Mesodermal cell (in vitro differentiated cells): ENCODE measurements around the gene MN1.

Experiments
- H3K27ac ChIP-seq: 2 replicates; pipeline ENCODE4 v1.7.0; 2013; ENCODE audit warnings: mild to moderate bottlenecking, low read depth, low read length, moderate library complexity; ENCODE audit not compliant: severe bottlenecking
- H3K36me3 ChIP-seq: 2 replicates; pipeline ENCODE4 v1.7.1; 2013; ENCODE audit warnings: mild to moderate bottlenecking, low read length, moderate library complexity; ENCODE audit not compliant: control insufficient read depth, insufficient read depth
- H3K4me1 ChIP-seq: one replicate; pipeline ENCODE4 v1.7.1; 2013; ENCODE audit warnings: mild to moderate bottlenecking, low read length; ENCODE audit not compliant: insufficient read depth, control insufficient read depth, poor library complexity, severe bottlenecking
- H3K4me3 ChIP-seq: 2 replicates; pipeline ENCODE4 v1.7.0; 2013; ENCODE audit warnings: low read length, control low read depth, mild to moderate bottlenecking; ENCODE audit not compliant: insufficient read depth, poor library complexity, severe bottlenecking; ENCODE audit errors: extremely low read depth
- H3K9me3 ChIP-seq: 2 replicates; pipeline ENCODE4 v1.7.1; 2013; ENCODE audit warnings: mild to moderate bottlenecking, low read length, moderate library complexity; ENCODE audit not compliant: control insufficient read depth
- WGBS, 2 experiments: methylation state at CpG; one replicate each; pipeline ENCODE4 v1.1.5; 2013; ENCODE audit warnings: missing lambda C conversion rate in 2 of 2; ENCODE audit not compliant: insufficient coverage in 2 of 2; 5-methylcytosine and 5-hydroxymethylcytosine counted together

The MN1 gene

GRCh38 chr22:27709919-27710675, 91.5 kb downstream of the MN1 start:
- no peaks in the 10 kb centered on the region for H3K4me1 ChIP-seq
- H3K4me3 ChIP-seq, result no peak overlapping the region
- no peak overlapping the region for H3K27ac ChIP-seq
- 89 to 92% methylated on average over 6 to 7 of the region's 8 CpGs for WGBS, 2 experiments
- H3K9me3 ChIP-seq, result no peaks in the 10 kb centered on the region
- no peaks in the 10 kb centered on the region for H3K36me3 ChIP-seq

- H3K9me3 ChIP-seq, result no peaks in the 10 kb centered on the region
- WGBS, 2 experiments, result 80 to 81% methylated on average over 1 to 3 of the region's 5 CpGs
- no peak overlapping the region for H3K4me3 ChIP-seq
- no peaks in the 10 kb centered on the region for H3K4me1 ChIP-seq
- H3K27ac ChIP-seq, result no peak overlapping the region
- H3K36me3 ChIP-seq, result no peaks in the 10 kb centered on the region
These were observed 95.1 kb downstream of the MN1 start for GRCh38 chr22:27706489-27706888.

- WGBS, 2 experiments, result 79 to 85% methylated on average over 6 to 8 of the region's 12 CpGs
- Histone ChIP-seq H3K9me3 (no peaks in the 10 kb centered on the region), H3K36me3 (no peaks in the 10 kb centered on the region), H3K4me3 (no peak overlapping the region), H3K4me1 (no peaks in the 10 kb centered on the region), H3K27ac (no peak overlapping the region)
These were observed 96.0 kb downstream of the MN1 start for GRCh38 chr22:27705408-27706080.

- H3K27ac ChIP-seq, result no peak overlapping the region
- H3K4me1 ChIP-seq, result no peaks in the 10 kb centered on the region
- WGBS, 2 experiments, result 90 to 96% methylated on average over 6 of the region's 6 CpGs
- no peaks in the 10 kb centered on the region for H3K9me3 ChIP-seq
- no peak overlapping the region for H3K4me3 ChIP-seq
- H3K36me3 ChIP-seq, result no peaks in the 10 kb centered on the region
These were observed 97.0 kb downstream of the MN1 start for GRCh38 chr22:27704581-27704980.

GRCh38 chr22:27699383-27700019, 102.1 kb downstream of the MN1 start:
- Histone ChIP-seq H3K27ac (no peak overlapping the region), H3K4me3 (no peak overlapping the region), H3K36me3 (no peaks in the 10 kb centered on the region), H3K4me1 (no peaks in the 10 kb centered on the region), H3K9me3 (peaks cover 13% of the 10 kb centered on the region)
- WGBS, 2 experiments, result 74 to 89% methylated on average over 6 of the region's 10 CpGs

DNA sequence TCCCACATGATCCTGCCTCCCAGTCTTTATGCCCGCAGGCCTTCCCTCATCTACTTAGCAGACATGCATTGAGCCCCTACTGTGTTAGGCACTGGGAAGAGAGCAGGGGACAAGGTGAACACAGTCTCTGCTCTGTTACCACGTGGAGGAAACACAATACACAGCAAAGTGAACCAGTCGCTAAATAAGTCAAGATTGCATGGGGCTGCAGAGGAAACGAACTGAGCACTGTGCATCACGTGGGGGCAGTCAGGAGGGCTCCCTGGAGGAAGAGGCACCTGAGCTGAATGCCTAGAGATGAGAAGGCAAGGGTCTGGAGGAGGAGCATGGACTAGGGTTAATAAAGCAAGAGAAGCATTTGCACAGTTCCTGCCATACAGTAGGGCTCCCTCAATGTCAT, 102.7 kb downstream of the MN1 start:
- Histone ChIP-seq H3K9me3 (peaks cover 13% of the 10 kb centered on the region), H3K27ac (no peak overlapping the region), H3K4me1 (no peaks in the 10 kb centered on the region), H3K36me3 (no peaks in the 10 kb centered on the region), H3K4me3 (no peak overlapping the region)
- WGBS, 2 experiments, result 65 to 86% methylated on average over 4 to 5 of the region's 5 CpGs
